ENCODE data around the gene UCP1.

The UCP1 gene, protein sequence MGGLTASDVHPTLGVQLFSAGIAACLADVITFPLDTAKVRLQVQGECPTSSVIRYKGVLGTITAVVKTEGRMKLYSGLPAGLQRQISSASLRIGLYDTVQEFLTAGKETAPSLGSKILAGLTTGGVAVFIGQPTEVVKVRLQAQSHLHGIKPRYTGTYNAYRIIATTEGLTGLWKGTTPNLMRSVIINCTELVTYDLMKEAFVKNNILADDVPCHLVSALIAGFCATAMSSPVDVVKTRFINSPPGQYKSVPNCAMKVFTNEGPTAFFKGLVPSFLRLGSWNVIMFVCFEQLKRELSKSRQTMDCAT

DNA sequence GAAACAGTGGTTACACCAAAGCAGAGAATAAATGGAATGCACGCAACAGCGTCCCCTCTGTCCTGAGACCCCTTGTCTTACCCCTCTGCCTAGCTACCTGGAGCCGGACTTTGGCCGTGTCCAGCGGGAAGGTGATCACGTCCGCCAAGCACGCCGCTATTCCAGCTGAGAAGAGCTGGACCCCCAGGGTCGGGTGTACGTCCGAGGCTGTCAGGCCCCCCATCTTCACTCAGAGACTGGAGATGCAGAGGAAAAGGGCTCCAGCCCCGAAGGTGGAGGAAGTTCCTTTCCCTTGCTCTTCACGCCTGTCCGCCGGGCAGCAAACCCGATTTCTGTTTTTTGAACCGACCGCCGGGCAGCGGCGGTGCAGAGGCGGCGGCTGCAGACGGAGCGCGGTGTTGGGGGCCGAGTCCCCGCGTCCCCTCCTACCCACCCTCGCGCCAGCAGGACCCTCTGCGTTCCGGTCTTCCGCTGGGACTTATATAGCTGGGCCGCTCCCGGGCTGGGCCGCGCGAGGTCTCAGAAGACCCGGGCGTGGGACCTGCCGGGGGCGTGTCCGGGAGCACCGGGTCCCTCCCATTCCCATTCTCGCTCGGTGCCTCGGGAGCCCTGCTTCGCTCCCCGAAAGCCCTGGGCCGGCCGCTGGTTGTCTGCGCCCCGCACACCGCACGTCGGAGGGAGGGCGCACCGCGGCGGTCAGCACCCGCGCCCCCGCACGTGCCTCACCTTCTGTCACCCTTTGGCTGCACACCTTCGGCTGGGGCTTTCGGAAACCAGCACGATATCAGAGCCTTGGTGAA, at the start of gene UCP1:
TSS of gene UCP1 (minus strand) at position 455 of the 800 bp plus-strand sequence. CDS start at position 223, 232 bp downstream.
- no peak for DNase-seq (ENCODE audit: low spot score)

- no peak for DNase-seq (ENCODE audit: low spot score)
Measured at GRCh38 chr4:140617499-140618248, 48.9 kb upstream of the UCP1 start.

DNA sequence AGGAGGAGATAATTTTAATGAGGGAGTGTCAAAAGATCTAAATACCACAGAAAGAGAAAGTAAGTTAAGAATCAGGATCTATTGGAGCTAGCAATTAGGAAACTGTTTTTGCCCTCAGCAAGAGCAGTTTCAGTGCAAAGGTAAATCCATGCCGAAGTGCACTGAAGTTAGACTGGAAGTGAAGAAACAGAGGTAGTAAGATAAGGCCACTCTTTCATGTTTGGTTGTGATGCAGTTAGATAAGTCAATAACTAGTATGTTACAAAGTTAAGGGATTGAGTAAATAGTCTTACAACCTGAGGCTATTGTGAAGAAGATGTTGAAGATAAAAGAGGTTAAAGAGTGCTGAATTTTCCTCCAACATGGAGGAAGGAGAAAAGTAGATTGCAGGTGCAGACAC, 46.7 kb upstream of the UCP1 start:
- DNase-seq (ENCODE audit: low spot score), result no peak

GRCh38 chr4:140612357-140612756, 43.6 kb upstream of the UCP1 start:
- no peak for DNase-seq (ENCODE audit: low spot score)

DNA sequence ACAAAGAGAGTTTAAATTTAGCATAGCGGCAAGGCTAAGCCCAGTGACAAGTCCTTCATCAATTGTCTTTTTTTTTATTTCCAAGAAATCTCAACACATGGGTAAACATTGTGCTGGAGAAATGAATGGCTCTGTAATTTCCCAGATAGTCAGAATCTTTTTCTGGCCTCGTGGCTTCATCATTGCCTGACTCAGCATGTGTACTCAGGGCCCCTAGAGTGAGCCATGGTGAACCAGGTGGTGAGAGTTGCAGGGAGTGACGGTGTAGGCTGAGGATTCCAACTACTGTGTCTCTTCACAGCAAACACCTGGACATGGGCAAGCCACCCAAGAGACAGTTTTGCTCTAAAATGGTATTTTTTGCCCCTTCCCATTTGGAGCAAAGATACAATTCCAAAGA, 43.1 kb upstream of the UCP1 start:
- no peak for DNase-seq (ENCODE audit: low spot score)

DNA sequence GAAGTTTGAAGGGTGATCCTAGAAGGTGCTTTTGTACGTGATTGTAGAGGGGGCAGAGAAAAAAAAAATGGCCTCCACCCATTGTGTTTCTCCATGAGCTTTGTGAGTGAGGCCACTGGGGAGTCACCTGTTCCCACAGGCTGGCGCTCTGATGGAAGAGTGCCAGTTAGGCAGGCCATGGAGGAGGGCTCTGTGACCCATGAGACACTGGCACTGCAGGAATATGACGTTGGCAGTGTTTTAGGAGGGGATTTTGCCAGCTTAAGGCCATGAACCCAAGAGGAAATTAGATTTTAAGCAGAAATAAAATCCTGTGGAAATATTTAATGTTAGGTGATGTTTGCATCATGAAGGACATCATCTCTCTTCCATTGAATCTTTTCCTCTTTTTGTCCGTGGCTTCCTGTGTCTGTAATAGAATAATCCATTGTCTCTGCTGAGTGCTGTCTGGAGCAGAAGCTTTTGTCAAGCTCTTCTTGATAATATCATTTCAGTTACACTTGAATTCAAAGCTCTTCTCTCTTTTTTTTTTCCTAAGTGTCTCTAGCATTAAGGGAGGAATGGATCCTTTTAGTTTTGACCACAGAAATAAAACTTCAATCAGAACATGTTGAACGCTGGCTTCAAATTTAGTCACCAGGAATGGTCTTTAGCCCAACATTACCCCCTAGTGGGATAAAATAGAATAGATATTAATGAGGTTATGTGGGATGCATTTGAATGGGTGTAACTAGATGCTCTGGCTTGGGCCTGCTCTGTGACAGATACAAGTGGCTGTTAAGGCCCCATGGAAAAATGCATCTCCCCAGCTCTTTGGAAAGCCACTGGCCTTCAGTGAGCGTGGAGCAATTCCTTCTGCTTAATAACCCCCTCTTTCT, 41.0 kb upstream of the UCP1 start:
- peak; percentile 43 for DNase-seq (ENCODE audit: low spot score)

- no peak for DNase-seq (ENCODE audit: low spot score)
Measured at GRCh38 chr4:140607852-140608251, 39.1 kb upstream of the UCP1 start.

GRCh38 chr4:140604544-140604943, 35.8 kb upstream of the UCP1 start:
- no peak for DNase-seq (ENCODE audit: low spot score)

GRCh38 chr4:140603286-140603685, 34.5 kb upstream of the UCP1 start:
- no peak for DNase-seq (ENCODE audit: low spot score)

DNA sequence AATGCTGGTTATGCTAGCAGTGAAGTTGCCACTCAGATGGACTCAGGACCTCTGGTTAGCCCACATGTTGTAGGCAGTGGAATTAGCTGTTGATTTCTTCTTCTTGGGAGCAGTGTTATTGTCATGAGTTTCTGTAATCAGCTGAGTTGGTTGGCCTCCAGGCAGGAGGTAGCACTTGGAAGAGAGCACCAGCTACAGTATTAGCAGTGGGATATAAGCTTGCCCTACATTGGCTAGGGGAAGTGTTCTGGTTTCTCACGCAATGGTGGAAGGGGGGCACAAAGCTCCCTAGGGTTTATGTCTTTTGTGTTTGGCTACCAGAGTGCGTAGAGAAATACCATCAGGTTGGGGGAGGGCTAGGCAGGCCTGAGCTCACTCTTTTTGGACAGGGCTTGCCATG, 34.0 kb upstream of the UCP1 start:
- DNase-seq (ENCODE audit: low spot score), result no peak

- no peak for DNase-seq (ENCODE audit: low spot score)
Measured at GRCh38 chr4:140600408-140600807, 31.6 kb upstream of the UCP1 start.

DNA sequence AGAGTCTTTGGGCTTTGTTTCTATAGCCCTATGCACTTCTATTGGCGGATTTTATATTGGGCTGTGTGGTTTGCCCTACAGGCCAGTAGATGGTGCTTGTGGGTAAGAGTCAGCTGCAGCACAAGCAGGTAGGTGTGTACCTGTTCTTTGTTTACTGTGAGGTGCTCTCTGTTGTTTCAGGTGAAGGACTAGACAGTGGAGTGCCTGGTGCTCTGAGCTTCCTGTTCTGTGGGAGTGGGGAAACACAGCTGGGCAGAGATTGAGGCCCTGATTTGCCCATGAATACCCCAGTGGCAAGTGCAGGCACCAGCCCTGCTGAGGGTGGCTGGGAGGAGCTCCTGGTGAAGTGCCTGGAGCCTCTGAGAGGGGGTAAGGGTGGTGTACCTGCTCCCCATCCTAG, 26.3 kb upstream of the UCP1 start:
- DNase-seq (ENCODE audit: low spot score), result peak; percentile 4

- no peak for DNase-seq (ENCODE audit: low spot score)
Measured at GRCh38 chr4:140584439-140584838, 15.7 kb upstream of the UCP1 start.

GRCh38 chr4:140581078-140581477, 12.3 kb upstream of the UCP1 start:
- DNase-seq (ENCODE audit: low spot score), result no peak

DNA sequence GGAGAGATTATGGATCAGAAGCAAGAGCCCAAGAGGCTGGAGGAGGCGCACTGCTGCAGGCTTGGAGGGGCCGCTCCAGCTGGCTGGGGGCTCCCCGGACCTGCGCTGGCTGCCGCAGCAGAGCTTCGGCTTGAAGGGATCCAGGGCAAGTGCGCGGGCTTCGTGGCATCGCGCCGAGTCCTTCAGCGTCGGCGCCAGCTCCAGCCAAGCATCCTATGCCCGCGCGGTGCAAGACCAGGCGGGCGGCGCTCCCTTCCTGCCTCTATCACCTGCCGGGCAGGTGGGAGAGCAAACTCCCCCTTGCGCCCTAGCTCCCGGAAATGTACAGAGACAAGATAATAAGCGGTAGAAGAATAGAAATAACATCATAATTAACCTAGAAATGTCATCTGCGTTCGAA, 10.5 kb upstream of the UCP1 start:
- DNase-seq (ENCODE audit: low spot score), result no peak

DNA sequence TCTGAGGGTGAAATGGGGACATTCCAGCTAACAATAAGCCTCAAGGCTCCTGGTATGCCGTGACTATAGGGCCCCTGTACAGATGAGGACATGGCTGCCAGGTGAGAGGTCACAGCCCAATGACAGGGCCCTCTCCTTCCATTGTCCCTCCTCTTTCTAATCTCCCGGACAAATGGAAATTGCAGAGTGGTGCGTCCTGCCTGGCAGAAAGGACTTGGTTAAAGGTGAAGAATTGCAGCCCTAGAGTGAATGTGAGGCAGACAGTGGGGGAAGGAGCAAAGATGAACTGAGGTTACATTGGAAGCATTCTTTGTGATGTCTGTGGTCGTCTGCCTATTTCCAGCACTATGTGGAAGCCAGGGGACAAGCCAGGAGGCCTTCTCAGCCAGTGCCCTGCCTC, 6.7 kb upstream of the UCP1 start:
- DNase-seq (ENCODE audit: low spot score), result no peak

GRCh38 chr4:140571620-140572019, 2.9 kb upstream of the UCP1 start:
- DNase-seq (ENCODE audit: low spot score), result no peak

DNA sequence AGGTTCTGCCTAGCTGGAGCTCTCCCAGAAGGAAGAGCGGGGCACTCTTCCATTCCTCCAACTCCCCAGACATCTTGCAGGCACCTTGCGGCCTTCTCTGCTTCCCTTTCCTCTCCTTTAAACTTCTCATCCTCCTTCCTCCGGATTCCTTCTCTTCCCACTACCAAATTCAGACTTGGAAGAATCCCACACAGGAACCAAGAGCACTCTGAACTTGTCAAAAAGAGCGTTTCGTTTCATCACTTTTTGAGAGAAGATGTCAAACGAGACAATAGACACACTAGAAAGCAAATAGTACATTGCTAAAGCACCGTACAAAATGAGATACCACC, 512 bp upstream of the UCP1 start:
- DNase-seq (ENCODE audit: low spot score), result no peak

- no peak for DNase-seq (ENCODE audit: low spot score)
Measured at GRCh38 chr4:140559696-140560095, 9.1 kb downstream of the UCP1 start.

- DNase-seq (ENCODE audit: low spot score), result no peak
Measured at GRCh38 chr4:140557831-140558435, 10.8 kb downstream of the UCP1 start.

GRCh38 chr4:140556372-140557085, 12.2 kb downstream of the UCP1 start:
- DNase-seq (ENCODE audit: low spot score), result peak; percentile 65

Measured in activated CD4-positive, alpha-beta T cell treated with anti-CD3 and anti-CD28 coated beads, Interleukin-2, Interleukin-4, amounts not matched to agents 100 ng/mL and 50 ng/mL, durations not matched to agents 16 hours and 8 hours (primary cell).